Occipital lobe (tissue), 2 donors: Measurements from ENCODE around the gene DYRK4. TPM values are rescaled to one million over a fixed set of nuclear protein-coding genes. Genes with fewer than 3 reads are reported as not detected.

ENCODE experiments used
- DNase-seq: peaks from one replicate; lab custom pipeline; 2025; lab: John Stamatoyannopoulos, UW
- total RNA-seq: library from RNA; depleted of rRNA; stranded (reverse); fragments of >200 nt; gene quantifications from one replicate; pipeline ENCODE4 v1.2.3, GENCODE V29; 2014

Gene DYRK4
- total RNA-seq, 1 donor from 2014 or later: 23.9 TPM

DNA sequence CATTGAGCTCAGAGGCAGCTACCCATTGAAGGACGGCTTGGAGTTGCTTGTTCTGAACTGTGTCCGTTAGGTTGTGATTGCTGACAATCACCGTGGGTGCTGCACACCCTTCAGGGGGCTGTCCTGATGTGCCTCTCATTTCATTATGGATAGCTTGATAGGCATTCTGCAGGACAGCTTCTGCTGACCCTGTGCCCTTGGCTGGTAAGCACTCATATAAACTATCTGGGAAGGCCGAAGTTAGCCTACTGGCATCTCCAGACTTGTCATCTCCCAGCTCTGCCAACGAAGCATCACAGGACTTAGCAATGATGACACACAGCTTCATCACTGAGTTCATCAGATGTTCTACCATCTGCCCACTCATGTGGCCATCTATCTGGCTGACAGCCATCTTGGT lies 64.5 kb downstream of the DYRK4 start:
- no peak for DNase-seq

DNA sequence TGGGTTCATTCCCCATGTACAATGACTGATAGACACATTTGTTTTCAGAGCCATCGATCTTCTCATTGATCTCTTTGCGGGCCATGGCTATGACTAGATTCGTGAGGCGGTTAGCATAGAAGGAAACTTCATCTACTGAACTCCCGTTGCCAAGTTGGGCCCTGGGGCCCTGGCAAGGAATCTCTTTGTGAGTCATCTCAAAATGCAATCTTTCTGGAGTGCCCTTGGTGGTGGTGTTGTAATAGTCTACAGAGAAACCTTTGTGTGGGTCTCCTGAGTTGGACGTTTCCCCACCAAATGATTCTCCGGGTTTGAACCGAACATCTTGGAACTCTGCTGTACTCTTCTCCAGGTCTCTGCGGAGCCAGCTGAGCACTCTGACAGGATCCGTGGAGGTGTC lies 66.4 kb downstream of the DYRK4 start:
- DNase-seq: no peak

DNA sequence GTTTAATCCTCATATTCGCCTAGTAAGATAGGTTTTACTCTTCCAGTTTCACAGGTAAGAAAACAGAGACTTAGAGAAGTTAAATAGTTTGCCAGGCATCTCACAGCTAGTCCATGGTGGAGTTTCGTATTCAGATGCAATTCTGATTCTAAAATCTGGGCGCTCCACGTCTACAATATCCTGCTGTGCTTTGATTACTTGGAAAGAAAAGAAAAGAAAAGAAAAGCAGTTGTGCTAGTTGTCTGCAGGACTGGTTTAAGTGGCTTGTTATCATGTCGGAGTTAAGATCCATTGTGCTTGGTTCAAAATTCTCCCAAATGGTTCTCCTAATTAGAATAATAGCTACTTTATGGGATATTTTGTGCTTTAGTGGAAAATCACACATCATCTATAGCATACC lies 68.3 kb downstream of the DYRK4 start:
- no peak for DNase-seq

DNA sequence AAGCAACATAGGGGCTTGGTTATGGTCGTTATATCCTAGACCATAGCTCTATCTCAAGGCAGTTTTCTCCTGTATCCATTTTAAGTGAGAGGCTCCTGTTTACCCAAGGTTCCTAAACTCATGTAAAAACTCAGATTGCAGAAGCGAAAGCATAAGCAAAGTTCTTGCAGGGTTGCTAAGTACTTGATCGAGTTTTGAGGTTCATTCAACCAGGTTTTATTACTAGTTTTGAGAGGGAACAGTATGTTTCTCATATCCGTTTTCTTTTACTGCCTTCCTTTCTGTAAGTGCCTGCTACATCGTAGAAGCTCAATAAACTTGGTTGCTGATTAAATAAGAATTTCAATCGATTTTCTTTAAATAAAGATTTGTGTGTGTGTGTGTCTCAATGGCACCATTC lies 81.7 kb downstream of the DYRK4 start:
- no peak for DNase-seq

DNA sequence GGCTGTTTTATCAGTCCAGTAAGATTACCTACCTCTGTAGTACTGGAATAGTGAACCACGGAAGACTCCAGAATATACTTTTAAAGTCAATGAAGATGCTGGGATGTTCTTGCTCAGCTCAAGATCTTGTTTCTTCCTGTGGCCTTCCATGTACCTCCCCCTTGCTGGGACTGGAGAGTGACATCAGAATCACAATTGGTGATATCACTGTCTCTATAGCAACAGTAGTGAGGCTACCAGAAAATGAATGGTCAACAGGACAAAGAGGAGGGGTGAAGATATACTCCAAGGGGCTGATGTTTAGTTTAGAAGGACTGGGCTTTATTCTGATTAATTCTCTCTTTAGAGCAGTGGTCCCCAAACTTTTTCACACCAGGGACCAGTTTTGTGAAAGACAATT lies 83.0 kb downstream of the DYRK4 start:
- DNase-seq: no peak

DNA sequence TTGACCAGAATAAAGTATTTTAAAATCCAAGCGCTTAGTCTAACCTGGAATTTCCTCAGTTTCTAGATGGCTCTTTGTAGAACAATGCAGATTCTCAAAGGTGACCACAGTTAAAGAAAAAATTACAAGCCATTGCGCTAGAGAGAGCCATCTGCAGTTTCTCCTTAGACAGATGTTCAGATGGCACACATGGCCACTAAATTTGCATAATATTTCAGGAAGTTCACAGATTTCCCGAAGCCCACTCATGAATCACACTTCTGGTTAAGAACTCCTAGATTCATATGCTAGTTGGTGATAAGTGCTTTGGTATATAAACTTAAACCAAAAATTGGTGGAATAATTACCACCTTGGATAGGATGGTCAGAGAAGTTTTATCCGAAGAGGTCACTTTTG lies 86.1 kb downstream of the DYRK4 start:
- DNase-seq: no peak

DNA sequence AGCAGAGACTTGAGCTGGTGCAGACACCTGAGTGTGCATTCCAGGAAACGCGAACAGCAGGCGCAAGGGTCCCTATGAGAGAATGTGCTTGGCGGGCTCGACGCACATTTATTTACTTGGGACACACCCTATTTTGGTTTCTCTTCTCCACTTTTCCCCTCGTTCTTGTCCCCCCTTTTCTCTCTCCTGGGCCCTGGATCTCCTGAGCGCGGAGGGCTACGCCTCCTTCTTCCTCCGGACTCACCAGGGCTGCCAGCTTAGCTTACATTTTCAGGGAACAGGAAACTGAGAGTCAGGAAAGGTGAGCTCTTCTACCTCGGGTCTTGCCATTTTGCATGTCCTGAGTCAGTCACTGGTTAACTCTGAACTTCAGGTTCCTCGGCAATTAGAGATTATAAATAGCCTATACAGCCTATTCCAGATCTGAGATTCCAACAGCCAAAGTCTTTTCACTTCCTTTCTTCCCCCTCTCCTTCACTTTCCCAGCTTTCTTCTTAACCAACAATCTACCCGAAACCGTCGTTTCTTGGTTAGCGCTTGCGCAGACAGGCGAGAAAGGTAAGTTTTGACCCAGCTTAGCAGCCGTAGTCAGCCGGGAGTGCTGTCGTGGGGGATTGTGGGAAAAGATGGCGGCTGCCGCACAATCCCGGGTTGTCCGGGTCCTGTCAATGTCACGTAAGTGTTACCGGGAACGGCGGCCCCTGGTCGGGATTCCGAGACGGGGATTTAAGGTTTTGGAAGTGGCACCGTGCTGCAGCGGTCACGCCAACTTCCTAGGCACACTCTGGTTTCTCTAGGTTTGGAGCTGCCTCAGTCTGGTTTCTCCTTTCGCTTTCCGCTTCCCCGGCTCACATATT lies 86.7 kb downstream of the DYRK4 start, which contains the start of the genes AKAP3 and NDUFA9:
Gene AKAP3 (minus strand): TSS at position 551 of the 857 bp plus-strand sequence. CDS start 10,855 bp downstream, outside the sequence.
Gene NDUFA9 (plus strand): TSS at position 614 of the 857 bp plus-strand sequence. CDS start 13 bp downstream, at position 627.
- peak; percentile 76 for DNase-seq

DNA sequence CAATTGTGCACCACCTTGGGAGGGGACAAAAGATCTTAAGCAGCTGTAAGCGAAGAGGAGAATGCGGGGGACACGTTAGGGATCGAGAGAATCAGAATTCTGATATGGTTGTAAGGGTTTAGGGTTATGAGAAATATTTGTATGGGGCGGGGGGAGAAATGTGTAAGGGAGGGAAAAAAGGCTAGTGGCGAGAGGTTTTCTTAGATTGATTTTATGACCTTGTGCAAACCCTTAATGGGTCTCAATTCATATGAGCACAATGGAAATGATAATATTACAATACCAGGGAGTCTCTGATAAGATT lies 87.3 kb downstream of the DYRK4 start:
- DNase-seq: no peak

DNA sequence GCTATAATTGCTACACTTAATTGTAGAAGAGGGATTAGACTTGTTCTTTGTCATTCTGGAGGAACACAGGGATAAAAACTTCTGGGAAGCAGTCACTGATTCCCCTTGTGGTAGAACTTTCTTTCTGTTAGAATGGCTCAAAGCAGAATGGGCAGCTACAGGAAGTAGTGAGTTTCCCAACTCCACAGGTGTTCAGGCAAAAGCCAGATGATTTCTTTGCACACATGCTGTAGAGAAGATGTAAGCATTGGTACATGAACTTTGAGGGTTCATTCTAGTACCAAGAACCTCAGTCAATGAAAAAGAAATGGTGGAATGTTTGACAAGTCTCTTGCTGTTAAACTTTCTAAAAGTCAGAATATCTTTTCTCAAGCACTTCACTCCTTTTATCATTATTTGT lies 91.2 kb downstream of the DYRK4 start:
- no peak for DNase-seq

DNA sequence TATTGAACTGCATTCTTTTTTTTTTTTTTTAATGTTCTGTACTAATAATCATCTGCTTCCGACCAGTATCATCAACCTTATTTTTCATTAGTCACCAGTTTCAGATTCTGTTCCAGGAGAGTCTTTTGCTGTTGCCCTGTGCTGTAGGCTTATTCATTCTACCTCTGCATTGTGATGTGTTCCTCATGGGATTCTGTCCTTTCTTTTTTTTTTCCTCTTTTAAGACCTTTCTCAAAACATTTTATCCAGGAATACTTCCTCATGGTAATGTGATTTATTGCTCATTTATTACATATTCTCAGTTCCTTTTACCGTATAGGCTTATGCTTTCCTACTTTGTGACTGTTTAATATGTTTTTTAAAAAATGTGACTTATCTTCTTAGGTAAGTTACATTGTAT lies 91.7 kb downstream of the DYRK4 start:
- no peak for DNase-seq

Other genes with a start within 250 kb of the DYRK4 start
- gene TIGAR, start 241.0 kb upstream of the DYRK4 start, total RNA-seq: 4.7 TPM
- gene FGF23, start 182.5 kb upstream of the DYRK4 start, total RNA-seq: not detected
- gene FGF6, start 116.4 kb upstream of the DYRK4 start, total RNA-seq: not detected
- gene RAD51AP1, start 23.3 kb upstream of the DYRK4 start, total RNA-seq: 5.5 TPM
- 2.7 TPM for gene AKAP3, start 86.8 kb downstream of the DYRK4 start, total RNA-seq
- gene NDUFA9, start 86.9 kb downstream of the DYRK4 start, total RNA-seq: 35.6 TPM
- gene GALNT8, start 158.2 kb downstream of the DYRK4 start, total RNA-seq: 43.5 TPM